ENCODE data around the gene DMRTC2. TPM values are rescaled to one million over a fixed set of nuclear protein-coding genes. Genes with fewer than 3 reads are reported as not detected.

Gene DMRTC2
- total and polyA plus RNA-seq, 9 of the 15 experiments (the other 6 are each of a cell fraction or from before 2014, with no cell fraction given): 0.03 TPM; not detected in 8

GRCh38 chr19:41811981-41812380, 32.9 kb upstream of the DMRTC2 start:
- POLR2A ChIA-PET: no interaction called here
- TF ChIP-seq TAF15 (IDR thresholded peaks at IDR 0.05; ENCODE audit: low read depth, low read length): no peak
- no peak for TF ChIP-seq DMBX1 (CRISPR knock-in tag; IDR thresholded peaks at IDR 0.05; ENCODE audit: borderline replicate concordance)
- TF ChIP-seq ZNF431 (CRISPR knock-in tag; IDR thresholded peaks at IDR 0.05): no peak
- TF ChIP-seq, protein P1, sequence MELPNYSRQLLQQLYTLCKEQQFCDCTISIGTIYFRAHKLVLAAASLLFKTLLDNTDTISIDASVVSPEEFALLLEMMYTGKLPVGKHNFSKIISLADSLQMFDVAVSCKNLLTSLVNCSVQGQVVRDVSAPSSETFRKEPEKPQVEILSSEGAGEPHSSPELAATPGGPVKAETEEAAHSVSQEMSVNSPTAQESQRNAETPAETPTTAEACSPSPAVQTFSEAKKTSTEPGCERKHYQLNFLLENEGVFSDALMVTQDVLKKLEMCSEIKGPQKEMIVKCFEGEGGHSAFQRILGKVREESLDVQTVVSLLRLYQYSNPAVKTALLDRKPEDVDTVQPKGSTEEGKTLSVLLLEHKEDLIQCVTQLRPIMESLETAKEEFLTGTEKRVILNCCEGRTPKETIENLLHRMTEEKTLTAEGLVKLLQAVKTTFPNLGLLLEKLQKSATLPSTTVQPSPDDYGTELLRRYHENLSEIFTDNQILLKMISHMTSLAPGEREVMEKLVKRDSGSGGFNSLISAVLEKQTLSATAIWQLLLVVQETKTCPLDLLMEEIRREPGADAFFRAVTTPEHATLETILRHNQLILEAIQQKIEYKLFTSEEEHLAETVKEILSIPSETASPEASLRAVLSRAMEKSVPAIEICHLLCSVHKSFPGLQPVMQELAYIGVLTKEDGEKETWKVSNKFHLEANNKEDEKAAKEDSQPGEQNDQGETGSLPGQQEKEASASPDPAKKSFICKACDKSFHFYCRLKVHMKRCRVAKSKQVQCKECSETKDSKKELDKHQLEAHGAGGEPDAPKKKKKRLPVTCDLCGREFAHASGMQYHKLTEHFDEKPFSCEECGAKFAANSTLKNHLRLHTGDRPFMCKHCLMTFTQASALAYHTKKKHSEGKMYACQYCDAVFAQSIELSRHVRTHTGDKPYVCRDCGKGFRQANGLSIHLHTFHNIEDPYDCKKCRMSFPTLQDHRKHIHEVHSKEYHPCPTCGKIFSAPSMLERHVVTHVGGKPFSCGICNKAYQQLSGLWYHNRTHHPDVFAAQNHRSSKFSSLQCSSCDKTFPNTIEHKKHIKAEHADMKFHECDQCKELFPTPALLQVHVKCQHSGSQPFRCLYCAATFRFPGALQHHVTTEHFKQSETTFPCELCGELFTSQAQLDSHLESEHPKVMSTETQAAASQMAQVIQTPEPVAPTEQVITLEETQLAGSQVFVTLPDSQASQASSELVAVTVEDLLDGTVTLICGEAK (IDR thresholded peaks at IDR 0.05): no peak
- TF ChIP-seq, protein P1 (CRISPR knock-in tag; IDR thresholded peaks at IDR 0.05): no peak
- TF ChIP-seq, protein P2, sequence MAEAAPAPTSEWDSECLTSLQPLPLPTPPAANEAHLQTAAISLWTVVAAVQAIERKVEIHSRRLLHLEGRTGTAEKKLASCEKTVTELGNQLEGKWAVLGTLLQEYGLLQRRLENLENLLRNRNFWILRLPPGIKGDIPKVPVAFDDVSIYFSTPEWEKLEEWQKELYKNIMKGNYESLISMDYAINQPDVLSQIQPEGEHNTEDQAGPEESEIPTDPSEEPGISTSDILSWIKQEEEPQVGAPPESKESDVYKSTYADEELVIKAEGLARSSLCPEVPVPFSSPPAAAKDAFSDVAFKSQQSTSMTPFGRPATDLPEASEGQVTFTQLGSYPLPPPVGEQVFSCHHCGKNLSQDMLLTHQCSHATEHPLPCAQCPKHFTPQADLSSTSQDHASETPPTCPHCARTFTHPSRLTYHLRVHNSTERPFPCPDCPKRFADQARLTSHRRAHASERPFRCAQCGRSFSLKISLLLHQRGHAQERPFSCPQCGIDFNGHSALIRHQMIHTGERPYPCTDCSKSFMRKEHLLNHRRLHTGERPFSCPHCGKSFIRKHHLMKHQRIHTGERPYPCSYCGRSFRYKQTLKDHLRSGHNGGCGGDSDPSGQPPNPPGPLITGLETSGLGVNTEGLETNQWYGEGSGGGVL (CRISPR knock-in tag; IDR thresholded peaks at IDR 0.05): no peak
- no TSS peak for BruUV-seq (replicated peaks)
- Histone ChIP-seq H3K27ac (ENCODE audit: extremely low read depth, low read depth, low read length) (no peak overlapping the region), H2AFZ (ENCODE audit: low read depth, low read length) (no peak overlapping the region), H3K9ac (ENCODE audit: insufficient read depth in 1 of 2, low read depth in 2 of 2, low read length in 2 of 2) (no peak overlapping the region), H3K27me3 (ENCODE audit: control insufficient read depth in 2 of 2, insufficient read depth in 2 of 2, low read length in 2 of 2) (peaks cover 2 to 35% of the 10 kb centered on the region in 2 experiments; a peak in 3 of 5 replicates), H3K9me3 (replicated peaks; ENCODE audit: control insufficient read depth, insufficient read depth, low read depth, low read length) (no peaks in the 10 kb centered on the region), H3K9me1 (ENCODE audit: control insufficient read depth, insufficient read depth, low read length) (no peaks in the 10 kb centered on the region), H4K20me1 (replicated peaks; ENCODE audit: control insufficient read depth, insufficient read depth, low read length) (peaks cover 3% of the 10 kb centered on the region; the same call in 1 of the 2 replicates), H3K4me2 (ENCODE audit: insufficient read depth, low read length) (no peak overlapping the region), H3K36me3 (ENCODE audit: control insufficient read depth, insufficient read depth, low read length) (no peaks in the 10 kb centered on the region), H3K4me3 (no peak overlapping the region), H3K4me1 (replicated peaks in 1 of 2; ENCODE audit: control insufficient read depth in 2 of 2, insufficient read depth in 2 of 2, low read length in 2 of 2) (no peaks in the 10 kb centered on the region), H3K79me2 (ENCODE audit: control insufficient read depth, insufficient read depth, low read length) (no peaks in the 10 kb centered on the region)
- ATAC-seq: no peak
- no peak for FAIRE-seq
- no peak for DNase-seq (ENCODE audit: extremely low read depth in 1 of 4, low spot score in 3 of 4)
- intact Hi-C loops (cut with micrococcal nuclease): no loop called here
- 0% methylated on average over 3 of the region's 3 CpGs for WGBS (ENCODE audit: insufficient coverage, low coverage, missing lambda C conversion rate)
- CTCF ChIA-PET (ENCODE audit: low intra/inter-chr PET ratio): no interaction called here
- in situ Hi-C loops (cut with MboI): no loop called here
